NCI-H526 treated with DMSO at 0.1 percent for 48 hours (cell line): Measurements from ENCODE around the gene SLC39A1.

Source experiments
- DNase-seq: peaks from one replicate; lab custom pipeline; 2025; lab: John Stamatoyannopoulos, UW

Gene SLC39A1

GRCh38 chr1:153946622-153947241, 16.6 kb downstream of the SLC39A1 start, which contains the start of gene DENND4B:
DENND4B (minus strand) TSS chr1:153946718; CDS start chr1:153944374, 2,344 bp downstream.
- peak; percentile 87 for DNase-seq

- DNase-seq = peak; percentile 73
These were observed 17.3 kb downstream of the SLC39A1 start for GRCh38 chr1:153945795-153946621.

- no peak for DNase-seq
These were observed 18.1 kb downstream of the SLC39A1 start for GRCh38 chr1:153945131-153945794.

GRCh38 chr1:153944827-153945117, 18.6 kb downstream of the SLC39A1 start:
- DNase-seq = no peak

GRCh38 chr1:153944005-153944826, 19.1 kb downstream of the SLC39A1 start:
- DNase-seq = no peak

GRCh38 chr1:153942766-153943549, 20.4 kb downstream of the SLC39A1 start:
- no peak for DNase-seq

- DNase-seq = no peak
These were observed 21.3 kb downstream of the SLC39A1 start for GRCh38 chr1:153941826-153942725.

GRCh38 chr1:153940756-153941155, 22.6 kb downstream of the SLC39A1 start:
- DNase-seq = no peak

- DNase-seq = no peak
These were observed 23.9 kb downstream of the SLC39A1 start for GRCh38 chr1:153939476-153939875.

- no peak for DNase-seq
These were observed 24.3 kb downstream of the SLC39A1 start for GRCh38 chr1:153938996-153939395.

GRCh38 chr1:153937331-153937730, 26.0 kb downstream of the SLC39A1 start:
- DNase-seq = no peak

- DNase-seq = no peak
These were observed 27.1 kb downstream of the SLC39A1 start for GRCh38 chr1:153936011-153936802.

GRCh38 chr1:153934746-153935145, 28.6 kb downstream of the SLC39A1 start:
- DNase-seq = no peak

GRCh38 chr1:153933955-153934354, 29.4 kb downstream of the SLC39A1 start:
- no peak for DNase-seq

GRCh38 chr1:153933430-153933829, 29.9 kb downstream of the SLC39A1 start:
- DNase-seq = no peak

- no peak for DNase-seq
These were observed 30.9 kb downstream of the SLC39A1 start for GRCh38 chr1:153932156-153933131.

- no peak for DNase-seq
These were observed 33.1 kb downstream of the SLC39A1 start for GRCh38 chr1:153929981-153930948.
